ENCODE measurements around the gene PLPP4. TPM values are rescaled to one million over a fixed set of nuclear protein-coding genes. Genes with fewer than 3 reads are reported as not detected.

PLPP4 gene
- total RNA-seq, 4 donors from 2014 or later = 0.41 to 0.79 TPM; not detected in 2

- WGBS, 2 donors (ENCODE audit: low coverage in 1 of 2) = 76 to 89% methylated on average over 5 to 13 of the region's 13 CpGs
- no peak for DNase-seq
- H3K4me3 ChIP-seq = no peak overlapping the region
- no peak overlapping the region for H3K27ac ChIP-seq
- H3K9me3 ChIP-seq = no peaks in the 10 kb centered on the region
- intact Hi-C loops (cut with DNase I; ENCODE audit: low total_unique reads) = no loop called here
- in situ Hi-C loops (cut with MboI; ENCODE audit: low pct_ligation_motif_present in 1 of 4, low pct_unique_long_range_greater_than_20kb in 1 of 4, low sequenced_read_pairs in 3 of 4) = no loop called here
- H3K4me1 ChIP-seq = no peaks in the 10 kb centered on the region
- no peaks in the 10 kb centered on the region for H3K27me3 ChIP-seq
- TF ChIP-seq EP300 (IDR thresholded peaks at IDR 0.05; ENCODE audit: low read depth) (no peak), CTCF (IDR thresholded peaks at IDR 0.05) (no peak), POLR2AphosphoS5 (IDR thresholded peaks at IDR 0.05) (no peak), POLR2A (IDR thresholded peaks at IDR 0.05) (no peak)
- H3K36me3 ChIP-seq = no peaks in the 10 kb centered on the region
Measured at GRCh38 chr10:120574981-120575380, 118.0 kb downstream of the PLPP4 start.

GRCh38 chr10:120575411-120575810 is 118.4 kb downstream of the PLPP4 start:
- no peaks in the 10 kb centered on the region for H3K4me1 ChIP-seq
- TF ChIP-seq CTCF (IDR thresholded peaks at IDR 0.05) (no peak), POLR2AphosphoS5 (IDR thresholded peaks at IDR 0.05) (no peak), EP300 (IDR thresholded peaks at IDR 0.05; ENCODE audit: low read depth) (no peak), POLR2A (IDR thresholded peaks at IDR 0.05) (no peak)
- 92% methylated on average over 3 of the region's 3 CpGs; no CpG with 5 or more reads in 1 of the 2 donors for WGBS, 2 donors (ENCODE audit: low coverage in 1 of 2)
- H3K27me3 ChIP-seq = no peaks in the 10 kb centered on the region
- no peak overlapping the region for H3K4me3 ChIP-seq
- intact Hi-C loops (cut with DNase I; ENCODE audit: low total_unique reads) = no loop called here
- H3K36me3 ChIP-seq = no peaks in the 10 kb centered on the region
- no peaks in the 10 kb centered on the region for H3K9me3 ChIP-seq
- no peak overlapping the region for H3K27ac ChIP-seq
- in situ Hi-C loops (cut with MboI; ENCODE audit: low pct_ligation_motif_present in 1 of 4, low pct_unique_long_range_greater_than_20kb in 1 of 4, low sequenced_read_pairs in 3 of 4) = no loop called here
- no peak for DNase-seq

- Histone ChIP-seq H3K27ac (no peak overlapping the region), H3K9me3 (no peaks in the 10 kb centered on the region), H3K36me3 (no peaks in the 10 kb centered on the region), H3K27me3 (no peaks in the 10 kb centered on the region), H3K4me1 (no peaks in the 10 kb centered on the region), H3K4me3 (no peak overlapping the region)
- intact Hi-C loops (cut with DNase I; ENCODE audit: low total_unique reads) (no loop called here), in situ Hi-C loops (cut with MboI; ENCODE audit: low pct_ligation_motif_present in 1 of 4, low pct_unique_long_range_greater_than_20kb in 1 of 4, low sequenced_read_pairs in 3 of 4) (no loop called here)
- TF ChIP-seq EP300 (IDR thresholded peaks at IDR 0.05; ENCODE audit: low read depth) (no peak), POLR2AphosphoS5 (IDR thresholded peaks at IDR 0.05) (no peak), POLR2A (IDR thresholded peaks at IDR 0.05) (no peak), CTCF (IDR thresholded peaks at IDR 0.05) (no peak)
- no peak for DNase-seq
- 86 to 89% methylated on average over 2 of the region's 2 CpGs for WGBS, 2 donors (ENCODE audit: low coverage in 1 of 2)
Measured at GRCh38 chr10:120578134-120578533, 121.1 kb downstream of the PLPP4 start.

- intact Hi-C loops (cut with DNase I; ENCODE audit: low total_unique reads) (no loop called here), in situ Hi-C loops (cut with MboI; ENCODE audit: low pct_ligation_motif_present in 1 of 4, low pct_unique_long_range_greater_than_20kb in 1 of 4, low sequenced_read_pairs in 3 of 4) (no loop called here)
- WGBS, 2 donors (ENCODE audit: low coverage in 1 of 2) = 73 to 82% methylated on average over 2 to 4 of the region's 4 CpGs
- no peaks in the 10 kb centered on the region for H3K9me3 ChIP-seq
- no peaks in the 10 kb centered on the region for H3K27me3 ChIP-seq
- no peak for DNase-seq
- TF ChIP-seq EP300 (IDR thresholded peaks at IDR 0.05; ENCODE audit: low read depth) (no peak), CTCF (IDR thresholded peaks at IDR 0.05) (no peak), POLR2A (IDR thresholded peaks at IDR 0.05) (no peak), POLR2AphosphoS5 (IDR thresholded peaks at IDR 0.05) (no peak)
- no peak overlapping the region for H3K4me3 ChIP-seq
- H3K4me1 ChIP-seq = no peaks in the 10 kb centered on the region
- H3K27ac ChIP-seq = no peak overlapping the region
- H3K36me3 ChIP-seq = no peaks in the 10 kb centered on the region
Measured at GRCh38 chr10:120578890-120579289, 121.9 kb downstream of the PLPP4 start.

Measured in transverse colon (tissue), 4 donors.